PC-9 (cell line): ENCODE measurements around the gene TAGLN2. TPM values are rescaled to one million over a fixed set of nuclear protein-coding genes. Genes with fewer than 3 reads are reported as not detected.

Experiments used
- BruUV-seq: library from RNA; stranded (reverse); fragments of 400-500 nt; replicated peaks from 2 replicates; lab custom pipeline; 2021; lab: Mats Ljungman, UMichigan
- CTCF ChIA-PET: fragments of 300-600 bp; sonication (Branson Sonifier 250); formaldehyde crosslinking; loops from one replicate; lab custom pipeline; 2022; ENCODE audit warnings: antibody characterized with exemption; lab: Charles Lee
- POLR2A ChIA-PET: fragments of 300-600 bp; sonication (Branson Sonifier 250); formaldehyde crosslinking; loops from one replicate; lab custom pipeline; 2022; ENCODE audit warnings: antibody characterized with exemption; ENCODE audit not compliant: unreplicated experiment; lab: Charles Lee
- DNase-seq, 2 experiments: peaks; one replicate each; pipeline versions ENCODE4 v3.0.0 to v3.0.0-alpha.2; 2015 to 2022; ENCODE audit warnings: mixed read lengths in 1 of 2
- H2AFZ ChIP-seq: fragments of 200-600 bp; sonication (generic); 2 replicates; pipeline ENCODE4 v1.8.1; 2017; ENCODE audit warnings: antibody characterized with exemption
- H3F3A ChIP-seq: fragments of 200-600 bp; sonication (generic); 2 replicates; pipeline ENCODE4 v1.8.1; 2017; ENCODE audit warnings: antibody characterized with exemption, mild to moderate bottlenecking, low read depth; ENCODE audit not compliant: insufficient read depth
- H3K27ac ChIP-seq: fragments of 200-600 bp; sonication (generic); 2 replicates; pipeline ENCODE4 v1.6.1; 2016; ENCODE audit warnings: mixed run types
- H3K27me3 ChIP-seq: fragments of 200-600 bp; sonication (generic); 2 replicates; pipeline ENCODE4 v1.6.1; 2016; ENCODE audit warnings: low read depth, mixed run types; ENCODE audit not compliant: insufficient read depth
- H3K36me3 ChIP-seq: fragments of 200-600 bp; sonication (generic); 2 replicates; pipeline ENCODE4 v1.6.1; 2016; ENCODE audit warnings: low read depth, mixed run types
- H3K4me1 ChIP-seq: fragments of 200-600 bp; sonication (generic); replicated peaks from 2 replicates; pipeline ENCODE4 v1.6.1; 2016; ENCODE audit warnings: mixed run types; ENCODE audit not compliant: insufficient read depth
- H3K4me2 ChIP-seq: fragments of 200-600 bp; sonication (generic); 2 replicates; pipeline ENCODE4 v1.6.1; 2017; ENCODE audit warnings: mixed run types
- H3K4me3 ChIP-seq: fragments of 200-600 bp; sonication (generic); 2 replicates; pipeline ENCODE4 v1.6.1; 2016; ENCODE audit warnings: mixed run types
- H3K79me2 ChIP-seq: fragments of 200-600 bp; sonication (generic); 2 replicates; pipeline ENCODE4 v1.6.1; 2017; ENCODE audit warnings: low read depth, mixed run types
- H3K9me2 ChIP-seq: fragments of 200-600 bp; sonication (generic); 2 replicates; pipeline ENCODE4 v1.8.1; 2017; ENCODE audit warnings: mild to moderate bottlenecking; ENCODE audit not compliant: insufficient read depth
- H3K9me3 ChIP-seq: fragments of 200-600 bp; sonication (generic); 2 replicates; pipeline ENCODE4 v1.8.1; 2016; ENCODE audit warnings: low read depth; ENCODE audit not compliant: insufficient read depth
- H4K20me1 ChIP-seq: fragments of 200-600 bp; sonication (generic); 2 replicates; pipeline ENCODE4 v1.8.1; 2017; ENCODE audit not compliant: insufficient read depth
- CTCF ChIP-seq: fragments of 200-600 bp; sonication (generic); conservative IDR thresholded peaks from 2 replicates; pipeline ENCODE4 v1.6.1; 2017; ENCODE audit warnings: mixed run types, antibody characterized with exemption, mild to moderate bottlenecking, moderate library complexity
- EZH2 ChIP-seq: fragments of 200-600 bp; sonication (generic); IDR thresholded peaks from 2 replicates; pipeline ENCODE4 v1.8.0; 2017; ENCODE audit warnings: antibody characterized with exemption, low read depth
- intact Hi-C: fragments of 100-400 bp; cut with micrococcal nuclease; formaldehyde crosslinking; loops from one replicate; pipeline ENCODE4 v1.10.0; 2022; ENCODE audit not compliant: unreplicated experiment
- total RNA-seq: library from RNA; stranded (reverse); gene quantifications from 2 replicates; pipeline ENCODE4 v1.2.3, GENCODE V29; 2021

TAGLN2 gene
- total RNA-seq, 1 experiment from 2014 or later, result 473 TPM

GRCh38 chr1:159935305-159935704, 10.0 kb upstream of the TAGLN2 start:
- peaks cover 16% of the 10 kb centered on the region; the same call in 1 of the 2 replicates for H3F3A ChIP-seq
- H3K27me3 ChIP-seq, result no peaks in the 10 kb centered on the region
- H3K4me2 ChIP-seq, result no peak overlapping the region
- BruUV-seq, result no TSS peak
- ChIA-PET POLR2A (no interaction called here), CTCF (no interaction called here)
- DNase-seq, result no peak
- no peaks in the 10 kb centered on the region for H3K9me3 ChIP-seq
- TF ChIP-seq CTCF (no peak), EZH2 (no peak)
- H3K79me2 ChIP-seq, result no peaks in the 10 kb centered on the region
- H2AFZ ChIP-seq, result no peak overlapping the region
- H3K4me3 ChIP-seq, result no peak overlapping the region
- H3K4me1 ChIP-seq, result peaks cover 35% of the 10 kb centered on the region
- no peaks in the 10 kb centered on the region for H3K9me2 ChIP-seq
- intact Hi-C loops, result no loop called here
- 0 out of 2 replicates have a peak, but pooled peaks cover 4% of the 10 kb centered on the region for H3K36me3 ChIP-seq
- no peaks in the 10 kb centered on the region for H4K20me1 ChIP-seq
- no peak overlapping the region for H3K27ac ChIP-seq

GRCh38 chr1:159934136-159935039, 9.1 kb upstream of the TAGLN2 start:
- no peak overlapping the region for H3K4me2 ChIP-seq
- peaks cover 16% of the 10 kb centered on the region; the same call in 1 of the 2 replicates for H3F3A ChIP-seq
- H3K79me2 ChIP-seq, result no peaks in the 10 kb centered on the region
- no TSS peak for BruUV-seq
- H3K27ac ChIP-seq, result no peak overlapping the region
- H3K36me3 ChIP-seq, result no peaks in the 10 kb centered on the region
- intact Hi-C loops, result no loop called here
- H3K9me2 ChIP-seq, result no peaks in the 10 kb centered on the region
- H3K4me3 ChIP-seq, result no peak overlapping the region
- H4K20me1 ChIP-seq, result no peaks in the 10 kb centered on the region
- peaks cover 35% of the 10 kb centered on the region for H3K4me1 ChIP-seq
- TF ChIP-seq EZH2 (no peak), CTCF (no peak)
- no peaks in the 10 kb centered on the region for H3K9me3 ChIP-seq
- no peaks in the 10 kb centered on the region for H3K27me3 ChIP-seq
- ChIA-PET POLR2A (no interaction called here), CTCF (interaction anchor here (0.6 to 1.9 kb wide), 4 partner anchors 34 to 86 kb away, joined by 3 to 7 read pairs (median 4); no protein-coding TSS in a partner anchor)
- no peak overlapping the region for H2AFZ ChIP-seq
- no peak for DNase-seq

GRCh38 chr1:159933347-159933746, 8.0 kb upstream of the TAGLN2 start:
- no peak overlapping the region for H3K4me2 ChIP-seq
- no peaks in the 10 kb centered on the region for H3K9me2 ChIP-seq
- no peaks in the 10 kb centered on the region for H4K20me1 ChIP-seq
- no peak for DNase-seq
- CTCF ChIA-PET, result interaction anchor here (0.6 to 1.9 kb wide), 4 partner anchors 33 to 134 kb away, joined by 3 to 7 read pairs (median 4); no protein-coding TSS in a partner anchor
- no peaks in the 10 kb centered on the region for H3K9me3 ChIP-seq
- peaks cover 26% of the 10 kb centered on the region for H3K4me1 ChIP-seq
- no peaks in the 10 kb centered on the region for H3K36me3 ChIP-seq
- H3F3A ChIP-seq, result peaks cover 16% of the 10 kb centered on the region; the same call in 1 of the 2 replicates
- POLR2A ChIA-PET, result interaction anchor here (0.7 kb wide), 1 partner anchor 9 kb away, joined by 3 read pairs; no protein-coding TSS in a partner anchor
- intact Hi-C loops, result no loop called here
- no peak overlapping the region for H3K27ac ChIP-seq
- no peaks in the 10 kb centered on the region for H3K79me2 ChIP-seq
- H2AFZ ChIP-seq, result no peak overlapping the region
- no TSS peak for BruUV-seq
- no peak for TF ChIP-seq EZH2
- TF ChIP-seq CTCF, result no peak
- H3K4me3 ChIP-seq, result no peak overlapping the region
- no peaks in the 10 kb centered on the region for H3K27me3 ChIP-seq
